Activated CD4-positive, alpha-beta memory T cell treated with anti-CD3 and anti-CD28 coated beads, Interleukin-2, amount 10 ng/mL, durations not matched to agents 7 days and 5 days (primary cell): ENCODE data around the gene FUT2. TPM values are rescaled to one million over a fixed set of nuclear protein-coding genes. Genes with fewer than 3 reads are reported as not detected.
"Not testable (repeated sequence)": the region's sequence is repeated elsewhere in the genome, so short reads cannot be mapped to it uniquely, and the experiment has no call there.

Experiments used
- CTCF ChIA-PET: fragments of 350-600 bp; sonication (Branson Sonifier 250); formaldehyde crosslinking; loops from one replicate; lab custom pipeline; 2021; ENCODE audit warnings: antibody characterized with exemption, inconsistent platforms; lab: Charles Lee
- POLR2A ChIA-PET: fragments of 350-600 bp; sonication (Branson Sonifier 250); formaldehyde crosslinking; loops from one replicate; lab custom pipeline; 2021; ENCODE audit warnings: antibody characterized with exemption; lab: Charles Lee
- DNase-seq: peaks from one replicate; pipeline ENCODE4 v3.0.0-alpha.2; 2020
- H3K27ac Mint-ChIP-seq: one replicate; pipeline ENCODE4 v1.8.0; 2021; ENCODE audit warnings: mild to moderate bottlenecking, mixed read lengths
- H3K27me3 Mint-ChIP-seq: one replicate; pipeline ENCODE4 v1.8.0; 2021; ENCODE audit warnings: mixed read lengths
- H3K36me3 Mint-ChIP-seq: one replicate; pipeline ENCODE4 v1.8.0; 2021; ENCODE audit warnings: low read depth, mixed read lengths
- H3K4me1 Mint-ChIP-seq: one replicate; pipeline ENCODE4 v1.8.0; 2021; ENCODE audit warnings: mixed read lengths
- H3K4me3 Mint-ChIP-seq: one replicate; pipeline ENCODE4 v1.8.0; 2021; ENCODE audit warnings: mild to moderate bottlenecking, mixed read lengths
- H3K9me3 Mint-ChIP-seq: one replicate; pipeline ENCODE4 v1.8.0; 2021; ENCODE audit warnings: mixed read lengths
- total RNA-seq, 2 experiments: library from RNA; stranded (reverse); gene quantifications; one replicate each; pipeline ENCODE4 v1.2.3, GENCODE V29; 2021

FUT2 gene
- total RNA-seq, 2 experiments from 2014 or later = not detected

DNA sequence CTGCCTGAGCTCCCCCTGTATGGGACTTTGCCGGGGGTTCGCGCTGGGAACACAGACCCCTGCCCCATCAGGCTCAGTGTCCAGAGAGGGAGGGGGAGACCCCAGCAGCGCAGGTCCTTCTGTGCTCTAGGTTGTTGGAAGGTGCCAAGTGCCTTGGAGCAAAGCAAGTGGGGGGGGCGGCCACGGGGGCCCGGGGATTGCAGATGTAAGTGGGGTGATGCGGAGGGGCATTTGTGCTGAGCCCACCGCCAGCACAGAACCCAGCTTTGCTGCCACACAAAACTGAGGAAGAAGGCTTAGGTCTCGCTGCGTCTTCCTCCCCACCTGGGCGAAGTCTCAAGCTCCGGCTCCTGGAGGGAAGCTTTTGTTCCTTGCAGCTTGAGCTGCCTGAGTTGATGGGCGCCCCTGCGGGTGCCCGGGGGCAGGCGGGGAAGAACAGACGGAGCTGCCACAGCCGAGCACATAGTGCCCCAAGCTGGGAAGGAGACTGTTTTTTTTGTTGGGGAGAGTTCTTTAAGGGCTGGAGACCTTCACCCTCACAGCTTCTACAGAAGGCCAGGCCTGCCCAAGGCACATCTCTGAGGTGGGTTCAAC, 21.5 kb upstream of the FUT2 start:
- Mint-ChIP-seq H3K4me1 (peaks cover 5% of the 10 kb centered on the region), H3K36me3 (no peaks in the 10 kb centered on the region), H3K27ac (no peak overlapping the region), H3K27me3 (no peaks in the 10 kb centered on the region), H3K4me3 (no peak overlapping the region), H3K9me3 (peaks cover 5% of the 10 kb centered on the region)
- ChIA-PET POLR2A (no interaction called here), CTCF (interaction anchor here (0.5 to 3.0 kb wide), 12 partner anchors 9 to 508 kb away, joined by 3 to 16 read pairs (median 5); partner anchors contain the start of genes CA11, FUT2 and HSD17B14)
- no peak for DNase-seq

DNA sequence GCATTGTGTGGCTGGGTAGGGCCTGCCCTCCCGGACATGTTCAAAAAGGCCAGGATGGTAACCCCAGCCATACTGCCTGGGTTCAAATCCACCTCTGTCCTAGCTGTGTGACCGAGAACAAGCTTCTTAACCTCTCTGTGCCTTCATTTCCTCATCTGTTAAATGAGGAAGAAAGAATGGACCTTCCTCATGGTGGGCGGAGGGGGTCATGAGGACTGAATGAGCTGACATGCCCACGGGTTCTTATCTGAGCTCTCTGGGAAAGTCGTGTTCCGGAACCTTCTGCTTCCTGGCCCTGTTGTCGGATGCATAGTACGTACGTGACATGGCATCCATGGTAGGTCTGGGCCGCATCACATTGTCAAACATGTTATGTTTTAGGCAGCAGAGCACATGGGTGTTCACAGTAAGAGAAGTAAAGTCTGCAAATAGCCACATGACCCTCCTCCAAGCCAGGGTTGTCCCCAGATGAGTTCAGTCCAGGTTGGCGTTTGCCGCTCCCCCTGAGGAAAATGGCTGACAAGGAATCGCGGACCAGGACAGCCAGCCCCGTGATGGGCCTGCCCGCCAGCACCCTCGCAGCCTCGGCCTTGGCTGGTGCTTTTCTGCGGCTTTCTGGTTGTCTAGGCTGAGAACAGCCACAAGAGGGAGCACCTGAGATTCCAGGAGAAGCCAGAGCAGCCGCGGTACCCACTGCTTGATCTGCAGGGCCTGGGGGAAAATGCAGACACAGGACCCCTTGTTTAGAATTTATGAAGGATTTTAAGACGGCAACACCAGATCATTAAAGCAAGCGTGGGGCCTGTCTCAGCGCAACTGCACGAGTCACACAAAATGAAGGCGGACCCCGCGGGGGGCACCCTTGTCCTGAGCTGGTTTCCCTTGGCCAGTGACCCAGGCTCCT, 20.6 kb upstream of the FUT2 start:
- Mint-ChIP-seq H3K36me3 (no peaks in the 10 kb centered on the region), H3K27me3 (no peaks in the 10 kb centered on the region), H3K27ac (no peak overlapping the region), H3K9me3 (no peaks in the 10 kb centered on the region), H3K4me3 (no peak overlapping the region), H3K4me1 (peaks cover 5% of the 10 kb centered on the region)
- peak; percentile 76 for DNase-seq
- ChIA-PET CTCF (interaction anchor here (0.5 to 3.0 kb wide), 13 partner anchors 10 to 507 kb away, joined by 3 to 16 read pairs (median 5); partner anchors contain the start of genes CA11, FUT2 and HSD17B14), POLR2A (interaction anchor here (1.0 kb wide), 1 partner anchor 21 kb away, joined by 3 read pairs; no protein-coding TSS in a partner anchor)

DNA sequence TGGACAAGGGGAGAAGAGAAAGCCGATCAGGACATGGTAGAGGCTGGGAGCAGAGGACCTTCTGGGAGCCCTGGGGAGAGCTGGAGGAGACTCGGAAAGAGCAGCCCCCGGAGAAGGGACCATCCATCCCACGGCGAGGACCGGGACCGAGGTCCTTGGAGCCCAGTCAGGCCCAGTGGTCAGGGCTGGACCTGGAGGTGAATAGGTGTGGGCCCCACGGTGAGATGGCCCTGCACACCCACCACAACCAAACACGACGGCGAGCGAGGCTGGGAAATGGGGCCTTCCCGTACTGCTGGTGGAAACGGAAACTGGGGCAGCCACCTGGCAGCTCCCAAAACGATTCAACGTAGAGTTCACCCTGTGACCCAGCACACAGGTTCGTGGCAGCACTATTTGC, 19.3 kb upstream of the FUT2 start:
- no peak for DNase-seq
- Mint-ChIP-seq H3K4me1 (peaks cover 5% of the 10 kb centered on the region), H3K9me3 (no peaks in the 10 kb centered on the region), H3K27ac (no peak overlapping the region), H3K27me3 (no peaks in the 10 kb centered on the region), H3K36me3 (no peaks in the 10 kb centered on the region), H3K4me3 (no peak overlapping the region)
- POLR2A ChIA-PET = no interaction called here
- CTCF ChIA-PET = interaction anchor here (1.7 kb wide), 1 partner anchor 31 kb away, joined by 4 read pairs; the partner anchor contains the start of gene CA11

DNA sequence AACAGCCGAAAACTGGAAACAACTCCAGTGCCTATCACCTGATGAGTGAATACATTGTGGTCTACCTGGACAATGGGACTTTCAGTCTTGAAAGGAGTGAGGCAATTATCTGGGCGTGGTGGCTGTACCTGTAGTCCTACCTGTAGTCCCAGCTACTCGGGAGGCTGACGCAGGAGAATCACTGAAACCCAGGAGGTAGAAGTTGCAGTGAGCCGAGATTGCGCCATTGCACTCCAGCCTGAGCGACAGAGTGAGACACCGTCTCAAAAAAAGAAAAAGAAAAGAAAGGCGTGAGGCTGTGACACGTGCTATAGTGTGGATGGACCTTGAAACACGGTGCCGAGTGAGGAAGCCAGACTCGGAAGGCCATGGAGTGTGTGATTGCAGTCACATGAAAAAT, 18.9 kb upstream of the FUT2 start:
- POLR2A ChIA-PET = no interaction called here
- H3K4me3 Mint-ChIP-seq = no peak overlapping the region
- no peaks in the 10 kb centered on the region for H3K27me3 Mint-ChIP-seq

DNA sequence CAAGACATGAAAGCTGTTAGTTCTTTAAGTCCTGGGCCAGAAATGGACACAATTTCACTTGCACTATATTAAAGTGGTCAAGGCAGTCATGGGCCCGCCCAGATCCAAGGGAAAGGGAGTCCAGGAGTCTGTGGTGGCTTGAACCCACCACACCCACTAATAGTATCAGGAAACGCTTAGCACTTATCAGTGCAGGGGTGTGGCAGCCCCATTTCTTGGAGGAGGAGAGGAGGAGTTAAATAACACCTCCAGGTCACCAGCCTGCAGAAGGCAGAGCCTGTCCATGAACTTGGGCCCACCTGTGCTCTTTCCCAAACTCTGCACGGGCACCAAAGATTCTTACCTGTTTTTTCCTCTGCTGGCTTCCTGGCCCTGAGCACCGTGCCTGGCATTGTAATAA, 17.6 kb upstream of the FUT2 start:
- Mint-ChIP-seq H3K4me3 (no peak overlapping the region), H3K27ac (no peak overlapping the region), H3K36me3 (no peaks in the 10 kb centered on the region), H3K4me1 (peaks cover 5% of the 10 kb centered on the region), H3K9me3 (no peaks in the 10 kb centered on the region), H3K27me3 (no peaks in the 10 kb centered on the region)
- CTCF ChIA-PET = interaction anchor here (0.6 to 1.0 kb wide), 3 partner anchors 69 to 258 kb away, joined by 3 read pairs; no protein-coding TSS in a partner anchor
- DNase-seq = no peak
- POLR2A ChIA-PET = no interaction called here

More for the DNA sequence above, 18.9 kb upstream of the FUT2 start:
- Mint-ChIP-seq H3K36me3 (no peaks in the 10 kb centered on the region), H3K27ac (no peak overlapping the region), H3K4me1 (peaks cover 5% of the 10 kb centered on the region), H3K9me3 (no peaks in the 10 kb centered on the region)
- no peak for DNase-seq
- CTCF ChIA-PET = interaction anchor here (1.7 kb wide), 1 partner anchor 31 kb away, joined by 4 read pairs; the partner anchor contains the start of gene CA11

DNA sequence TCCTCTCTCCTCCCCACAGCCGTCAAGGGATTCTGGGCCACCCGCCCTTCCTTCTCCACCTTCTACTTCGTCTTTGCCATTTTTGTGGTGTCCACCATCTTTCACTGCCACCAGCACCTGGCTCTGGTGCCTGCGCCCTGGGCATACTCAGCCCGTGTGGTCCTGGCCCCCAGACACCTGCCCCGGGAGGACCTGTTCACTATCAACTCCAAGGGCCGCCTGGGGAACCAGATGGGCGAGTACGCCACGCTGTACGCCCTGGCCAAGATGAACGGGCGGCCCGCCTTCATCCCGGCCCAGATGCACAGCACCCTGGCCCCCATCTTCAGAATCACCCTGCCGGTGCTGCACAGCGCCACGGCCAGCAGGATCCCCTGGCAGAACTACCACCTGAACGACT, 15.8 kb upstream of the FUT2 start:
- H3K36me3 Mint-ChIP-seq, H3K4me1 Mint-ChIP-seq, H3K9me3 Mint-ChIP-seq, H3K27me3 Mint-ChIP-seq, H3K4me3 Mint-ChIP-seq, CTCF ChIA-PET, POLR2A ChIA-PET, H3K27ac Mint-ChIP-seq, DNase-seq: not testable (repeated sequence)

DNA sequence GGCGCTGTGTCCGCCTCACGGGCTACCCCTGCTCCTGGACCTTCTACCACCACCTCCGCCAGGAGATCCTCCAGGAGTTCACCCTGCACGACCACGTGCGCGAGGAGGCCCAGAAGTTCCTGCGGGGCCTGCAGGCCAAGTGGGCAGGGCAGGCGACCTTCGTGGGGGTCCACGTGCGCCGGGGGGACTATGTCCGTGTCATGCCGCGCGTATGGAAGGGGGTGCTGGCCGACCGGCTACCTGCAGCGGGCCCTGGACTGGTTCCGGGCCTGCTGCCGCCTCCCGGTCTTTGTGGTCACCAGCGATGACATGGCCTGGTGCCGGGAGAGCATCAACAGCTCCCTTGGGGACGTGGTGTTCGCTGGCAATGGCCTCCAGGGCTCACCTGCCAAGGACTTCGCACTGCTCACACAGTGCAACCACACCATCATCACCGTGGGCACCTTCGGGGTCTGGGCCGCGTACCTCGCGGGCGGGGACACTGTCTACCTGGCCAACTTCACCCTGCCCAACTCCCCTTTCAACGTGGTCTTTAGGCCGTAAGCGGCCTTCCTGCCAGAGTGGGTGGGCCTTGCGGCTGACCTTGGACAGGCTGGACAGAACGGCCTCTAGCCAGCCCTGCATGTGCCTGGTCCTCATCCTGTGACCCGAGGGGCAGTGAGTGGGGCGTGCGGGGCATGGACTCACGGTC, 15.2 kb upstream of the FUT2 start:
- CTCF ChIA-PET = no interaction called here
- no peak overlapping the region for H3K4me3 Mint-ChIP-seq
- no peaks in the 10 kb centered on the region for H3K9me3 Mint-ChIP-seq
- no peak overlapping the region for H3K27ac Mint-ChIP-seq
- no peak for DNase-seq
- POLR2A ChIA-PET = interaction anchor here (1.2 kb wide), 1 partner anchor 16 kb away, joined by 3 read pairs; the partner anchor contains the start of gene FUT2
- H3K36me3 Mint-ChIP-seq = no peaks in the 10 kb centered on the region
- H3K27me3 Mint-ChIP-seq = no peaks in the 10 kb centered on the region
- H3K4me1 Mint-ChIP-seq = no peaks in the 10 kb centered on the region

DNA sequence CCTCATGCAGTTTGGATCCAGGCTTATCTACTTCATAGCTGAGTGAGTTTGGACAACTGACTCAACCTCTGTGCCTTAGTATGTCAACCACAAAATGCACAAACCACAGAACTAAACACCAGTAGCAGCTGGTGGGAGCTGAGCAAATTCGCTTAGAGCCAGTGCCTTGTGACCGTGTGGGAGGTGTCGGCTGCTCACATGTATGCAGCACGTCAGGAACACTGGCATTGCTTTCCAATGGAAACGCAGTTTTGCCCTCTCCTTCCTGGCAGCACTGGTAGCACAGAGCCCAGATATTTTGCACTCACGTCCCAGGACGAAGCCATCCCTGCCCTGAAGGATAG, 14.7 kb upstream of the FUT2 start:
- H3K27me3 Mint-ChIP-seq = no peaks in the 10 kb centered on the region
- H3K27ac Mint-ChIP-seq = no peak overlapping the region
- CTCF ChIA-PET = interaction anchor here (0.6 kb wide), 1 partner anchor 98 kb away, joined by 4 read pairs; no protein-coding TSS in a partner anchor
- POLR2A ChIA-PET = interaction anchor here (1.2 kb wide), 1 partner anchor 15 kb away, joined by 3 read pairs; the partner anchor contains the start of gene FUT2
- no peak overlapping the region for H3K4me3 Mint-ChIP-seq
- no peaks in the 10 kb centered on the region for H3K36me3 Mint-ChIP-seq
- DNase-seq = no peak
- H3K9me3 Mint-ChIP-seq = no peaks in the 10 kb centered on the region
- H3K4me1 Mint-ChIP-seq = no peaks in the 10 kb centered on the region

DNA sequence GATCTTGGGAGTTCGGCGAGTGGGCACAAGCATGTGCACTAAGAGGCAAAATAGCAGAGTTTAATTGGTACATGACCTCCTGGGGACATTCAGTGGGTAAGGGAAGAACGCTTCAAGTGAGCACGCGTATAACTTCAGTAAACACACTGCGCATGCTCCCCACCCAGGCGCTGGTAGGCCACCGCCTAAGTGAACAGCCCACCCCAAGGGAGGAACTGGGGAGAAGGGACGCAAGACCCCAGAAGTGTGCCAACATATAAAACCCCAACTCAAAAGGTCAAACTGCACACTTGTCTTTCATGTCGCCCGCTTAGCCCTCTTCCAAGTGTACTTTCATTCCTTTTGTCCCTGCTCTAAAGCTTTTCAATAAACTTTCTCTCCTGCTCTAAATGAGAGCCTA, 12.4 kb upstream of the FUT2 start:
- H3K36me3 Mint-ChIP-seq = no peaks in the 10 kb centered on the region
- POLR2A ChIA-PET = interaction anchor here (0.7 kb wide), 1 partner anchor 45 kb away, joined by 3 read pairs; no protein-coding TSS in a partner anchor
- no peaks in the 10 kb centered on the region for H3K4me1 Mint-ChIP-seq
- no peak overlapping the region for H3K27ac Mint-ChIP-seq
- no peak for DNase-seq
- CTCF ChIA-PET = interaction anchor here (0.6 kb wide), 1 partner anchor 105 kb away, joined by 3 read pairs; no protein-coding TSS in a partner anchor
- H3K4me3 Mint-ChIP-seq = no peak overlapping the region
- H3K27me3 Mint-ChIP-seq = no peaks in the 10 kb centered on the region
- no peaks in the 10 kb centered on the region for H3K9me3 Mint-ChIP-seq

DNA sequence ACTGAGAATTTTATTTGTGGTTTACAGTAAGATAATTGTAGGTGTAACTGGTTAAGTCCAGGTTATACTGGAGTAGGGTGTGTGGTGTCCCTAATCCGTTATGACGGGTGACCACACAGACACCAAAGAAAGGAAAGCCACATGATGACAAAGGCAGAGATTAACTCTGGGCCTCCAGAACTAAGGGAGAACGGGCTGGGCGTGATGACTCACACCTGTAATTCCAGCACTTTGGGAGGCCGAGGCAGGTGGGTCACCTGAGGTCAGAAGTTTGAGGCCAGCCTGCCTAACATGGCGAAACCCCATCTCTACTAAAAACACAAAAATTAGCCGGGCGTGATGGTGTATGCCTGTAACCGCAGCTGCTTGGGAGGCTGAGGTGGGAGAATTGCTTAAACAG, 10.2 kb upstream of the FUT2 start:
- no peak for DNase-seq
- Mint-ChIP-seq H3K36me3 (no peaks in the 10 kb centered on the region), H3K4me3 (no peak overlapping the region), H3K27me3 (no peaks in the 10 kb centered on the region), H3K9me3 (no peaks in the 10 kb centered on the region), H3K27ac (no peak overlapping the region), H3K4me1 (no peaks in the 10 kb centered on the region)
- ChIA-PET POLR2A (no interaction called here), CTCF (no interaction called here)

DNA sequence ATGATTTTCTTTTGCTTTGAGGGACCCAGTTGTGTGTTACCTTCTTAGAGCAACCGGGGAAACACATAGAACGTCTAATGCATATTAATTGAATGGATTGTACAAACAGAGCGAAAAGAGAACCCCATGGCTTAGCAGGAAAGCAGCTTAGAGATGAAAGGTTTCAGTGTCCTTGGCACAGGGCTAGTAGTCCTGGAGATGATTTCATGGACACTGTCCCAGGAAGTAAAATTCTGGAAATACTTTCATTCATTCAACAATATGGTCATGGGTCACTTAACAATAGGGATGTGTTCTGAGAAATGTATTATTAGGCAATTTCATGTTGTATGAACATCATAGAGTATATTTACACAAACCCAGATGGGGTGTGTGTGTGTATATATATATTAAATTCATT, 9.7 kb upstream of the FUT2 start:
- ChIA-PET CTCF (interaction anchor here (0.7 to 1.2 kb wide), 2 partner anchors 102 to 215 kb away, joined by 3 read pairs; no protein-coding TSS in a partner anchor), POLR2A (no interaction called here)
- DNase-seq = no peak
- Mint-ChIP-seq H3K27ac (no peak overlapping the region), H3K36me3 (no peaks in the 10 kb centered on the region), H3K4me3 (no peak overlapping the region), H3K27me3 (no peaks in the 10 kb centered on the region), H3K9me3 (no peaks in the 10 kb centered on the region), H3K4me1 (no peaks in the 10 kb centered on the region)

DNA sequence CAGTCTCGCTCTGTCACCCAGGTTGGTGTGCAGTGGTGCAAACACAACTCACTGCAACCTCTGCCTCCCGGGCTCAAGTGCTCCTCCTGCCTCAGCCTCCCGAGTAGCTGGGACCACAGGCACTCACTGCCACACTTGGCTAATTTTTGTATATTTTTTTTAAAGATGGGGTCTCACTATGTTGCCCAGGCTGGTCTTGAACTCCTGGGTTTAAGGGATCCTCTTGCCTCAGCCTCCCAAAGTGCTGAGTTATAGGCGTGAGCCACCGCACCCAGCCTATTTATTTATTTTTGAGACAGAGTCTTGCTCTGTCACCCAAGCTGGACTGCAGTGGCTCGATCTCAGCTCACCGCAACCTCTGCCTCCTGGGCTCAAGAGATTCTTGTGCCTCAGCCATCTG, 9.1 kb upstream of the FUT2 start:
- POLR2A ChIA-PET, H3K4me1 Mint-ChIP-seq, H3K27ac Mint-ChIP-seq, DNase-seq, H3K4me3 Mint-ChIP-seq, H3K36me3 Mint-ChIP-seq, H3K9me3 Mint-ChIP-seq, H3K27me3 Mint-ChIP-seq: not testable (repeated sequence)
- CTCF ChIA-PET = interaction anchor here (0.7 to 1.2 kb wide), 2 partner anchors 101 to 215 kb away, joined by 3 read pairs; no protein-coding TSS in a partner anchor
